Lower leg skin (tissue), 3 donors: ENCODE measurements around the gene LDB2.

Experiments used
- CTCF ChIP-seq, 3 donors: fragments of 450-650 bp; IDR thresholded peaks; one replicate each; pipeline ENCODE4 v1.5.1; 2016; ENCODE audit warnings: antibody characterized with exemption in 3 of 3, mild to moderate bottlenecking in 3 of 3, moderate library complexity in 2 of 3
- POLR2A ChIP-seq, 2 donors: fragments of 450-650 bp; IDR thresholded peaks; one replicate each; pipeline ENCODE4 v1.6.1; 2016 to 2017; ENCODE audit warnings: antibody characterized with exemption in 2 of 2, mild to moderate bottlenecking in 1 of 2, moderate library complexity in 1 of 2

- TF ChIP-seq CTCF (IDR thresholded peaks at IDR 0.05): no peak
- no peak for TF ChIP-seq POLR2A (IDR thresholded peaks at IDR 0.05)
These were observed 323.5 kb downstream of the LDB2 start for GRCh38 chr4:16574981-16575380.
